NCI-H1694 treated with DMSO at 0.1 percent for 48 hours (cell line): ENCODE measurements around the gene CERS2.
"Not testable (repeated sequence)": the region's sequence is repeated elsewhere in the genome, so short reads cannot be mapped to it uniquely, and the experiment has no call there.

Experiments
- DNase-seq: peaks from one replicate; lab custom pipeline; 2025; lab: John Stamatoyannopoulos, UW

The CERS2 gene

GRCh38 chr1:150969626-150970025, 5.0 kb downstream of the CERS2 start:
- no peak for DNase-seq

DNA sequence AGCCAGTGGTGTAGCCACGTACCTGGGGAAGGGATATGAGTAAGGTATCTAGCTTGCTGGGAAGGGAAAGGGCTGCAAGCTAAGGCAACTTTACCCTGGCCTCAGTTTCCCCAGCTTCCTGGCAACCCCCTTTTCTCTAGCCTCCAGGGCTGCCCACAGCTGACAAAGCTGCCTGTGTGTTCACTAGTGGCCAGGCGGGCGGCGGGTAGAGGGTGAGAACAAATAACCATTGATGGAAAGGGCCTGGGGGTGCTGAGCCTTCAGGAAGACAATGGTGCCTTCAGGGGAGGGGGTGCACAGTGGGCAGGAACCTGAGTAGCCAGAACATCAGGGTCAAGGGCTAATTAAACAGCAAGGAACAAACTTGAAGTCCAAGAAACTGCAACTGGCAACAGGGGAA, 6.1 kb downstream of the CERS2 start:
- DNase-seq, result no peak

DNA sequence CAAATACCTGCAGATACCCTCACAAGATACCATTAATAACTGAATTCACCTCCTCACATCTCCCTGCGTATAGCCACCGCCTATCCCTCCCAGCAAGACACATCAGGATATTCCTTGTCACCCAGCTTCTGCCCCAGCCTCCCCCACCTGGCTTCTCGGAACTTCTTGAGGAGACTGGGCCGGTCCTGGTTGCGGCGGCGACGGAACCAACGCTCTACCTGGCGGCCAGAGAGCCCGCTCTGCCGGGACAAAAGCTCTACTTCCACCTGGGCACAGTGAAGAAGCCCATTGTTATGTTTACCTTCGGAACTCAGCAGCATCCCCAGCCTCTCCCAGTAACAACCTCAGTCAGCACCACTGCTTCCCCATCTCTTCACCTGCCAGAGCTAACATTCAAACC, 6.7 kb downstream of the CERS2 start:
- DNase-seq, result no peak

DNA sequence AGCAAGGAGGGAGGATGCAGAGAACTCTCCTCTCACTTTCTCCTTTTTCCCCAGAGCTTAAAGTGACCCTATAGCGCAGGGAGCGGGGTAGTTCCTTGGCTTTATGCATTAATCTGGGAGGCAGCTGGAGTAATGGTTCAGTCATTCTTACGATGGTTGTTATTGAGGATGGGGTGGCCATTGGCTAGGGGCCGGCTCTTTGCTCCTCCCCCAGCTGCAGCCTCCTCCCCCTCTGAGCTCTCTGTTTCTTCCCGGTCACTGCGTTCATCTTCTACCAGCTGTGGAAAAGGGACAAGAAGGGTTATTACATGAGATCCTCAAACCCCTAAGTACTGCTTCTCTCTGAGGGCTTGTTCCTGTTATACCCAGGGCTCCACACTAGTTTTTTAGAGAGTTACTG, 8.6 kb downstream of the CERS2 start:
- DNase-seq, result no peak

DNA sequence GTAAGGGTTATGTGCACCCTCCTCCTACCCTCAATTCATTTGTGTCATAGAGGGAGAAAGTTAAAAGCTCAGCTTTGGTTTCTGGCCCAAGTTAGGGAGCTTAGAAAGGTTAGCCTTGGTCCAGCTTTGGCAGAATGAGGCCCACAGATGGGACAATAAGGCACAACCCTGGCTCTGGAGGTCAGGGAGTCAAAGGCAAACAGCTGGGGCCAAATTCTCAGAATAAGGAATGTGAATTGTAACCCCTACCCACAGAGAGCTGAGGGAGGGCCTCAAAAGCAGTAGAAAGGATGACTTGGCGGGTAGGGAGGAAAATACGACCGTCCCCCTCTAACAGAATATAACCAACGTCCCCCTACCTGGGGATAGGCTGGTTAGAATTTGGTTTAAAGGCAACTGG, 9.0 kb downstream of the CERS2 start:
- DNase-seq, result no peak

DNA sequence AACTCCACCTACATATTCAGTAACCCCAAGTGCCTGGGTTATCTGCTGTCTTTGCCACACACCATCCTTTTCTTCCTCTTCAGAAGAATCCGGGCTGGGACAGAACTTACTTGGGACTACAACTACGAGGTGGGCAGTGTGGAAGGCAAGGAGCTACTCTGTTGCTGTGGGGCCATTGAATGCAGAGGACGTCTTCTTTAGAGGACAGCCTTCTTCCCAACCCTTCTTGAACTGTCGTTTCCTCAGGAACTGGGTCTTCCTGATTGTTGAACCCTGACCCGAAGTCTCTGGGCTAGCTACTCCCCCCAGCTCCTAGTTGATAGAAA, 10.5 kb downstream of the CERS2 start:
- DNase-seq, result no peak

DNA sequence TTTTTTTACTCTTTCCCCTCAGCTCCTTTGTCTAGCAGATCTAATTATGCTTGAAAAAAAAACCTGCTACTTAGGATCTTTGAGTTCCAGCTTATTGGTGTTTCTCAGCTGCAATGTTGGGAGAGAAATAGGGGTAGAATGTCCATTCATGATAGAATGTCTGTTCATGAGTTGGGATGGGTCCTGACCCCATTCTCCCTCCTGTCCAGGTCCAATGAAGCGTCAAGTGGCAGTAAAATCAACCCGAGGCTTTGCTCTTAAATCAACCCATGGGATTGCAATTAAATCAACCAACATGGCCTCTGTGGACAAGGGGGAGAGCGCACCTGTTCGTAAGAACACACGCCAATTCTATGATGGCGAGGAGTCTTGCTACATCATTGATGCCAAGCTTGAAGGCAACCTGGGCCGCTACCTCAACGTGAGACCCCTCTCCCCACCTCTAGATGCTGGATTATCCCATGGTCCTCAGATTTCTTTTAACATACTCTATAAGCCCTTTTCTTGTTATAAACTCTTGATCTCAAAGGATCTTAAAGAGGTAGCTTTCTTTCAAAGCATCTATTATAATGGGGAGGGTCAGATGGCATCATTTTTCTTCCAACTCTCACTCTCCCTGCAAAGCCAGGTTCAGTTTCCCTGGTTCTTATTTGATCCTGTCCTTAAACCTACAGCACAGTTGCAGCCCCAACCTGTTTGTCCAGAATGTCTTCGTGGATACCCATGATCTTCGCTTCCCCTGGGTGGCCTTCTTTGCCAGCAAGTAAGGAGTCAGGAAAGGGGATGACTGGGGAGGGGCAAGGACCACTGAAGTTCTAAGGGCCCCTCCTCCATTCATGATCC, 11.1 kb downstream of the CERS2 start:
- DNase-seq, result no peak

GRCh38 chr1:150961756-150962155, 12.9 kb downstream of the CERS2 start:
- no peak for DNase-seq

DNA sequence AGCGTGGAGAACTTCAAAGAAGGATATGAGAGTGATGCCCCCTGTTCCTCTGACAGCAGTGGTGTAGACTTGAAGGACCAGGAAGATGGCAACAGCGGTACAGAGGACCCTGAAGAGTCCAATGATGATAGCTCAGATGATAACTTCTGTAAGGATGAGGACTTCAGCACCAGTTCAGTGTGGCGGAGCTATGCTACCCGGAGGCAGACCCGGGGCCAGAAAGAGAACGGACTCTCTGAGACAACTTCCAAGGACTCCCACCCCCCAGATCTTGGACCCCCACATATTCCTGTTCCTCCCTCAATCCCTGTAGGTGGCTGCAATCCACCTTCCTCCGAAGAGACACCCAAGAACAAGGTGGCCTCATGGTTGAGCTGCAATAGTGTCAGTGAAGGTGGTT, 14.0 kb downstream of the CERS2 start:
- no peak for DNase-seq

GRCh38 chr1:150957666-150958065, 17.0 kb downstream of the CERS2 start:
- no peak for DNase-seq

DNA sequence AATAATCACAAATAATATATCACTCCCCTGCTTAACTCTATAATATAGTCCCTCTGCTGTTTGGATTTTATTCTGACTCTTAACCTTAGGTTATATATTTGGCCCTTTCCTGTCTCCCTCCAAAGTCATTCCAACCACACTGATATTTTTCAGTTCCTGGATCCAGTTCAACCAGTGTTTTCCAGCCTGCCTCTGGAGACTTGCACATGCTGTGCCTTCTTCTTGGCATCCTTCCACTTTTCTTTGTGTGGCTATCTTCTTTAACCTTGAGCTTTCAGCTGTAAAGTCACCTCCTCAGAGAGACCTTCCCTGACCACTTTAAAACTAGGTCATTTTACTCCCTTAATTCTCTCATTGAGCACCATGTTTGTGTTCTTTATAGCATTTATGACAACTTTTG, 19.4 kb downstream of the CERS2 start:
- DNase-seq, result no peak

GRCh38 chr1:150954708-150955107, 19.9 kb downstream of the CERS2 start:
- DNase-seq, result no peak

- DNase-seq, result no peak
These were observed 29.8 kb downstream of the CERS2 start for GRCh38 chr1:150944856-150945255.

GRCh38 chr1:150931773-150932172, 42.9 kb downstream of the CERS2 start:
- DNase-seq, result peak; percentile 14

DNA sequence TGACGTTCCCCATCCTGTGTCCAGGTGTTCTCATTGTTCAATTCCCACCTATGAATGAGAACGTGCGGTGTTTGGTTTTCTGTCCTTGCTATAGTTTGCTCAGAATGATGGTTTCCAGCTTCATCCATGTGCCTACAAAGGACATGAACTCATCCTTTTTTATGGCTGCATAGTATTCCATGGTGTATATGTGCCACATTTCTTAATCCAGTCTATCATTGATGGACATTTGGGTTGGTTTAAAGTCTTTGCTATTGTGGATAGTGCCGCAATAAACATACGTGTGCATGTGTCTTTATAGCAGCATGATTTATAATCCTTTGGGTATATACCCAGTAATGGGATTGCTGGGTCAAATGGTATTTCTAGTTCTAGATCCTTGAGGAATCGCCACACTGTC, 45.9 kb downstream of the CERS2 start:
- not testable (repeated sequence) for DNase-seq

- no peak for DNase-seq
These were observed 46.3 kb downstream of the CERS2 start for GRCh38 chr1:150928286-150928685.

DNA sequence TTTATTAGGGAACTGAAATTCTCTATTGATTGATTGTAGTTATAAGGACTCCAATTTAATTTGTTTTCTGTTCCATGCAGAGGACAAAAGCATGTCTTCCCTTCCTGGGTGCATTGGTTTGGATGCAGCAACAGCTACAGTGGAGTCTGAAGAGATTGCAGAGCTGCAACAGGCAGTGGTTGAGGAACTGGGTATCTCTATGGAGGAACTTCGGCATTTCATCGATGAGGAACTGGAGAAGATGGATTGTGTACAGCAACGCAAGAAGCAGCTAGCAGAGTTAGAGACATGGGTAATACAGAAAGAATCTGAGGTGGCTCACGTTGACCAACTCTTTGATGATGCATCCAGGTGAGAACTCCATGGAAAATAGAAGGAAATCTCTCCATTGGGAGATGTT, 47.0 kb downstream of the CERS2 start:
- no peak for DNase-seq

GRCh38 chr1:150926097-150926741, 48.4 kb downstream of the CERS2 start, which contains the start of gene SETDB1:
SETDB1 (plus strand) TSS chr1:150926363; CDS start chr1:150927715, 1,352 bp downstream.
- DNase-seq, result peak; percentile 99

DNA sequence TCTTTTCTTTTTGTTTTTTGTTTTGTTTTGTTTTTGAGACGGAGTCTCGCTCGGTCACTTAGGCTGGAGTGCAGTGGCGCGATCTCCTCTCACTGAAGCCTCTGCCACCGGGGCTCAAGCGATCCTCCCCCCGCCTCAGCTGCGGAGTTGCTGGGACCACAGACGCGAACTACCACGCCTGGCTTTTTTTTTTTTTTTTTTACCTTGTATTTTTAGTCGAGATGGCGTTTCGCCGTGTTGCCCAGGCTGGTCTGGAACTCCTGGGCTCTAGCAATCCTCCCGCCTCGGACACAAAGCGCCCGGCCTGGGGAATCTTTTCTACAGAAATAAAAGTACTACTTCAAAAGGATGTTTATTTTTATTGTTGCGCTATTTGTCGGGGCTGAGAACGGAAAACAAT, 49.6 kb downstream of the CERS2 start:
- DNase-seq, result no peak

DNA sequence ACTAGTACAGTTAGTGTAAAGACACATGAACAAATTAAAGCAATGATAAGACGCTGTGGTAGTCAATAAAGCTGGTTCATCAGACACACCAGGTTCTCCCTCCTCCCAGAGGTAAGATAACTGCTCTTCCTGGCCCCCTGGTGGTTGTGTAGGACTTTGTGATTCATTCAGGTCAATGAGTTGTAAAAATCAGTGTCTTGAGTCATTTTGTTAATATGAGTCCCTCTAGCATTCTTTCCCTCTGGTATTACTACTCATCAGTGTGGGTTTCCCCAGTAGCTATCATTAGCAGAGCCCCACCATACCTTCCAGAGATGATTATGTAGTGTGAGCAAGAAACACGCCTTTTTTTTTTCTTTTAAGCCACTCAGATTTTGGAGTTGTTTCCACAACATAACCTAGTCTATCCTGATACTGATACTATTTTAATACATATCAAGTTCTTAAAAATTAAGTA, 52.1 kb downstream of the CERS2 start:
- DNase-seq, result peak; percentile 80

DNA sequence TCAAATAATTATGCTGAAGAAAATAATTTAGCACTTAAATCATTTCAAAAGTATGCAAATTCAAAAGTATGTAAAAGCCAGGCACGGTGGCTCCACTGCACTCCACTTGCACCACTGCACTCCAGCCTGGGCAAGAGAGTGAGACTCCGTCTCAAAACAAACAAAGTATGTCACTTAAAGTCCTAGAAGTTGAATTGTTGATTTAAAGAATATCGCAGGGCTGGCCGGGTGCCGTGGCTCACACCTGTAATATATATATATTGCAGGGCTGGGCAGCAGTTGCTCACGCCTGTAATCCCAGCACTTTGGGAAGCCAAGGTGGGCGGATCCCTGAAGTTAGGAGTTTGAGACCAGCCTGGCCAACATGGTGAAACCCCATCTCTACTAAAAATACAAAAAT, 57.2 kb downstream of the CERS2 start:
- no peak for DNase-seq
